ENCODE data around the gene APOO.

Gene APOO

GRCh38 chrX:23788946-23789345 is 118.8 kb downstream of the APOO start:
- Histone ChIP-seq H2AFZ (ENCODE audit: low read length) (no peak overlapping the region), H3K4me2 (ENCODE audit: low read length) (no peak overlapping the region), H3K27me3 (ENCODE audit: insufficient read depth, low read length) (no peaks in the 10 kb centered on the region), H3K9ac (ENCODE audit: low read length) (no peak overlapping the region), H3K79me2 (ENCODE audit: insufficient read depth, low read length) (no peaks in the 10 kb centered on the region), H3K4me1 (ENCODE audit: insufficient read depth, low read length, severe bottlenecking) (peaks cover 15% of the 10 kb centered on the region), H3K36me3 (ENCODE audit: insufficient read depth, low read length) (peaks cover 25% of the 10 kb centered on the region), H4K20me1 (ENCODE audit: insufficient read depth, low read length) (no peaks in the 10 kb centered on the region), H3K27ac (ENCODE audit: low read depth, low read length, poor library complexity, severe bottlenecking) (no peak overlapping the region), H3K9me3 (ENCODE audit: low read length) (no peaks in the 10 kb centered on the region), H3K4me3 (ENCODE audit: low read depth, low read length, poor library complexity, severe bottlenecking) (no peak overlapping the region), H3F3A (ENCODE audit: insufficient read depth, low read length) (no peaks in the 10 kb centered on the region), H3K9me2 (ENCODE audit: low read depth, low read length) (no peaks in the 10 kb centered on the region)
- no peak for TF ChIP-seq CTCF (IDR thresholded peaks at IDR 0.05; ENCODE audit: low read length)
- no peak for TF ChIP-seq EZH2 (IDR thresholded peaks at IDR 0.05; ENCODE audit: borderline replicate concordance, low read length)

- no peak for TF ChIP-seq EZH2 (IDR thresholded peaks at IDR 0.05; ENCODE audit: borderline replicate concordance, low read length)
- Histone ChIP-seq H4K20me1 (ENCODE audit: insufficient read depth, low read length) (no peaks in the 10 kb centered on the region), H3K4me1 (ENCODE audit: insufficient read depth, low read length, severe bottlenecking) (peaks cover 15% of the 10 kb centered on the region), H3K79me2 (ENCODE audit: insufficient read depth, low read length) (no peaks in the 10 kb centered on the region), H3K9me2 (ENCODE audit: low read depth, low read length) (no peaks in the 10 kb centered on the region), H3F3A (ENCODE audit: insufficient read depth, low read length) (no peaks in the 10 kb centered on the region), H3K27me3 (ENCODE audit: insufficient read depth, low read length) (no peaks in the 10 kb centered on the region), H3K36me3 (ENCODE audit: insufficient read depth, low read length) (peaks cover 29% of the 10 kb centered on the region), H3K9me3 (ENCODE audit: low read length) (no peaks in the 10 kb centered on the region), H3K4me2 (ENCODE audit: low read length) (no peak overlapping the region), H3K9ac (ENCODE audit: low read length) (no peak overlapping the region), H3K27ac (ENCODE audit: low read depth, low read length, poor library complexity, severe bottlenecking) (no peak overlapping the region), H3K4me3 (ENCODE audit: low read depth, low read length, poor library complexity, severe bottlenecking) (no peak overlapping the region), H2AFZ (ENCODE audit: low read length) (no peak overlapping the region)
Observed at GRCh38 chrX:23788521-23788920, 119.2 kb downstream of the APOO start.

GRCh38 chrX:23787745-23788118 is 120.0 kb downstream of the APOO start:
- Histone ChIP-seq H4K20me1 (ENCODE audit: insufficient read depth, low read length) (no peaks in the 10 kb centered on the region), H3K9me3 (ENCODE audit: low read length) (no peaks in the 10 kb centered on the region), H2AFZ (ENCODE audit: low read length) (no peak overlapping the region), H3F3A (ENCODE audit: insufficient read depth, low read length) (no peaks in the 10 kb centered on the region), H3K4me3 (ENCODE audit: low read depth, low read length, poor library complexity, severe bottlenecking) (no peak overlapping the region), H3K4me1 (ENCODE audit: insufficient read depth, low read length, severe bottlenecking) (peaks cover 15% of the 10 kb centered on the region), H3K27me3 (ENCODE audit: insufficient read depth, low read length) (no peaks in the 10 kb centered on the region), H3K9me2 (ENCODE audit: low read depth, low read length) (no peaks in the 10 kb centered on the region), H3K4me2 (ENCODE audit: low read length) (no peak overlapping the region), H3K79me2 (ENCODE audit: insufficient read depth, low read length) (no peaks in the 10 kb centered on the region), H3K36me3 (ENCODE audit: insufficient read depth, low read length) (peaks cover 30% of the 10 kb centered on the region), H3K9ac (ENCODE audit: low read length) (no peak overlapping the region), H3K27ac (ENCODE audit: low read depth, low read length, poor library complexity, severe bottlenecking) (no peak overlapping the region)
- TF ChIP-seq EZH2 (IDR thresholded peaks at IDR 0.05; ENCODE audit: borderline replicate concordance, low read length), result no peak

- H2AFZ ChIP-seq (ENCODE audit: low read length), result no peak overlapping the region
- no peaks in the 10 kb centered on the region for H3K27me3 ChIP-seq (ENCODE audit: insufficient read depth, low read length)
- no peak overlapping the region for H3K9ac ChIP-seq (ENCODE audit: low read length)
- H3K36me3 ChIP-seq (ENCODE audit: insufficient read depth, low read length), result peaks cover 30% of the 10 kb centered on the region
- H3K9me2 ChIP-seq (ENCODE audit: low read depth, low read length), result no peaks in the 10 kb centered on the region
- TF ChIP-seq EZH2 (IDR thresholded peaks at IDR 0.05; ENCODE audit: borderline replicate concordance, low read length), result no peak
- TF ChIP-seq CTCF (IDR thresholded peaks at IDR 0.05; ENCODE audit: low read length), result no peak
- no peak overlapping the region for H3K27ac ChIP-seq (ENCODE audit: low read depth, low read length, poor library complexity, severe bottlenecking)
- no peaks in the 10 kb centered on the region for H3K9me3 ChIP-seq (ENCODE audit: low read length)
- no peak overlapping the region for H3K4me3 ChIP-seq (ENCODE audit: low read depth, low read length, poor library complexity, severe bottlenecking)
- H3F3A ChIP-seq (ENCODE audit: insufficient read depth, low read length), result no peaks in the 10 kb centered on the region
- H3K79me2 ChIP-seq (ENCODE audit: insufficient read depth, low read length), result no peaks in the 10 kb centered on the region
- H3K4me1 ChIP-seq (ENCODE audit: insufficient read depth, low read length, severe bottlenecking), result peaks cover 28% of the 10 kb centered on the region
- no peaks in the 10 kb centered on the region for H4K20me1 ChIP-seq (ENCODE audit: insufficient read depth, low read length)
- no peak overlapping the region for H3K4me2 ChIP-seq (ENCODE audit: low read length)
Observed at GRCh38 chrX:23786268-23786815, 121.4 kb downstream of the APOO start.

All from OCI-LY1 (cell line).